Small intestine (tissue), 7 donors: Measurements from ENCODE around the gene ADPRH. TPM values are rescaled to one million over a fixed set of nuclear protein-coding genes. Genes with fewer than 3 reads are reported as not detected.
A peak's percentile ranks its signal among the peaks of the same experiment; 100 is the strongest.

ENCODE experiments used
- DNase-seq, 2 donors: peaks; one replicate each; pipeline versions ENCODE4 v3.0.0 to v3.0.0-alpha.2; 2013
- FAIRE-seq: peaks from 2 replicates; lab custom pipeline; 2012; peaks lifted over from hg19 to GRCh38; lab: Jason Lieb, UNC
- H3K27ac ChIP-seq, 3 donors: one replicate each; pipeline ENCODE4 v1.5.1; 2013; ENCODE audit warnings: low read length in 2 of 3, mild to moderate bottlenecking in 2 of 3, control low read depth in 1 of 3, inconsistent platforms in 1 of 3, low read depth in 1 of 3, moderate library complexity in 1 of 3
- H3K27me3 ChIP-seq, 3 donors: one replicate each; pipeline ENCODE4 v1.6.1; 2013; ENCODE audit warnings: low read length in 3 of 3, inconsistent platforms in 1 of 3; ENCODE audit not compliant: control insufficient read depth in 3 of 3, insufficient read depth in 3 of 3
- H3K36me3 ChIP-seq, 3 donors: one replicate each; pipeline ENCODE4 v1.6.1; 2013; ENCODE audit warnings: low read length in 3 of 3, inconsistent platforms in 1 of 3, low read depth in 1 of 3, mild to moderate bottlenecking in 1 of 3, moderate library complexity in 1 of 3; ENCODE audit not compliant: control insufficient read depth in 3 of 3, insufficient read depth in 2 of 3
- H3K4me1 ChIP-seq, 3 donors: one replicate each; pipeline ENCODE4 v1.6.1; 2013; ENCODE audit warnings: low read length in 2 of 3, inconsistent platforms in 1 of 3, low read depth in 1 of 3, mild to moderate bottlenecking in 1 of 3, moderate library complexity in 1 of 3; ENCODE audit not compliant: control insufficient read depth in 3 of 3, insufficient read depth in 2 of 3
- H3K4me3 ChIP-seq, 3 donors: one replicate each; pipeline ENCODE4 v1.5.1; 2013; ENCODE audit warnings: low read length in 3 of 3, control low read depth in 1 of 3, inconsistent platforms in 1 of 3, low read depth in 1 of 3, mild to moderate bottlenecking in 1 of 3, moderate library complexity in 1 of 3
- H3K9me3 ChIP-seq, 2 donors: one replicate each; pipeline ENCODE4 v1.6.1; 2013; ENCODE audit warnings: low read depth in 1 of 2, low read length in 1 of 2; ENCODE audit not compliant: control insufficient read depth in 2 of 2, insufficient read depth in 1 of 2
- WGBS, 3 donors: extraction: QIAGEN DNeasy Blood & Tissue Kit; methylation state at CpG; one replicate each; pipeline ENCODE4 v1.1.7; 2013; 5-methylcytosine and 5-hydroxymethylcytosine counted together
- polyA plus RNA-seq, 4 donors: library from polyadenylated mRNA; stranded (reverse) in 3 of 4; unstranded in 1 of 4; fragments of 200-250 nt in 3 of 4; fragments of 120-200 nt in 1 of 4; gene quantifications; one replicate each; pipeline versions ENCODE4 v1.2.1 to v1.2.3, GENCODE V29; 2013
- donor health status: healthy with polysubstance abuse.
- donor health status: control.
- donor health status: control.
- donor health status: Bipolar disorder and iron deficiency.
- donor health status: healthy.

Gene ADPRH
- polyA plus RNA-seq, 4 donors = 0.89 to 5.4 (median 2.1) TPM

- WGBS, 3 donors = 70 to 84% (median 77%) methylated on average over 1 of the region's 1 CpG
These were observed 25.6 kb downstream of the ADPRH start for GRCh38 chr3:119604878-119605277.

GRCh38 chr3:119608405-119609000, 29.2 kb downstream of the ADPRH start:
- no peaks in the 10 kb centered on the region for H3K4me1 ChIP-seq
- H3K4me3 ChIP-seq = no peak overlapping the region
- peaks cover 0 to 3% (median 0%) of the 10 kb centered on the region in 3 donors for H3K36me3 ChIP-seq
- H3K27ac ChIP-seq = no peak overlapping the region
- FAIRE-seq (no peak), DNase-seq (no peak)
- H3K9me3 ChIP-seq = no peaks in the 10 kb centered on the region
- 87 to 90% (median 87%) methylated on average over 6 of the region's 6 CpGs for WGBS, 3 donors
- no peaks in the 10 kb centered on the region for H3K27me3 ChIP-seq

More at GRCh38 chr3:119604878-119605277, 25.6 kb downstream of the ADPRH start:
- H3K4me3 ChIP-seq = no peak overlapping the region
- H3K27me3 ChIP-seq = no peaks in the 10 kb centered on the region
- FAIRE-seq (no peak), DNase-seq (no peak)
- H3K27ac ChIP-seq = no peak overlapping the region
- no peaks in the 10 kb centered on the region for H3K4me1 ChIP-seq
- no peaks in the 10 kb centered on the region for H3K9me3 ChIP-seq
- peaks cover 0 to 3% (median 0%) of the 10 kb centered on the region in 3 donors for H3K36me3 ChIP-seq

- Histone ChIP-seq H3K27me3 (no peaks in the 10 kb centered on the region), H3K36me3 (peaks cover 0 to 3% (median 0%) of the 10 kb centered on the region in 3 donors), H3K4me1 (no peaks in the 10 kb centered on the region), H3K4me3 (no peak overlapping the region), H3K9me3 (no peaks in the 10 kb centered on the region), H3K27ac (peak overlapping the region in 1 of 3 donors; percentile 58)
- FAIRE-seq (no peak), DNase-seq (peak in 1 of 2 donors; percentile 19)
- WGBS, 3 donors = 26 to 58% (median 56%) methylated on average over 6 of the region's 6 CpGs
These were observed 30.0 kb downstream of the ADPRH start for GRCh38 chr3:119609301-119609700.

- WGBS, 3 donors = 96 to 100% (median 97%) methylated on average over 1 of the region's 1 CpG
- H3K4me1 ChIP-seq = no peaks in the 10 kb centered on the region
- peaks cover 0 to 3% (median 0%) of the 10 kb centered on the region in 3 donors for H3K36me3 ChIP-seq
- no peak overlapping the region for H3K27ac ChIP-seq
- H3K4me3 ChIP-seq = no peak overlapping the region
- no peaks in the 10 kb centered on the region for H3K9me3 ChIP-seq
- FAIRE-seq = no peak
- no peak for DNase-seq
- H3K27me3 ChIP-seq = no peaks in the 10 kb centered on the region
These were observed 32.4 kb downstream of the ADPRH start for GRCh38 chr3:119611664-119612063.

GRCh38 chr3:119613201-119613600, 33.9 kb downstream of the ADPRH start:
- Histone ChIP-seq H3K36me3 (no peaks in the 10 kb centered on the region), H3K27me3 (no peaks in the 10 kb centered on the region), H3K9me3 (no peaks in the 10 kb centered on the region), H3K4me1 (no peaks in the 10 kb centered on the region), H3K27ac (no peak overlapping the region), H3K4me3 (no peak overlapping the region)
- 76 to 100% (median 96%) methylated on average over 1 of the region's 1 CpG for WGBS, 3 donors
- no peak for DNase-seq
- no peak for FAIRE-seq

- no peak for FAIRE-seq
- Histone ChIP-seq H3K4me1 (no peaks in the 10 kb centered on the region), H3K36me3 (no peaks in the 10 kb centered on the region), H3K27ac (no peak overlapping the region), H3K9me3 (no peaks in the 10 kb centered on the region), H3K4me3 (no peak overlapping the region), H3K27me3 (no peaks in the 10 kb centered on the region)
- 90 to 96% (median 95%) methylated on average over 4 of the region's 4 CpGs for WGBS, 3 donors
- no peak for DNase-seq
These were observed 34.6 kb downstream of the ADPRH start for GRCh38 chr3:119613872-119614271.

- Histone ChIP-seq H3K4me3 (no peak overlapping the region), H3K9me3 (no peaks in the 10 kb centered on the region), H3K27ac (no peak overlapping the region), H3K27me3 (no peaks in the 10 kb centered on the region), H3K4me1 (no peaks in the 10 kb centered on the region), H3K36me3 (peaks cover 0 to 2% (median 0%) of the 10 kb centered on the region in 3 donors)
- no peak for DNase-seq
- WGBS, 3 donors = 80 to 86% (median 85%) methylated on average over 4 of the region's 4 CpGs
- no peak for FAIRE-seq
These were observed 36.8 kb downstream of the ADPRH start for GRCh38 chr3:119616056-119616455.

- WGBS, 3 donors = 75 to 80% (median 77%) methylated on average over 7 of the region's 7 CpGs
- H3K27ac ChIP-seq = no peak overlapping the region
- H3K4me3 ChIP-seq = no peak overlapping the region
- peaks cover 0 to 4% of the 10 kb centered on the region in 2 donors for H3K9me3 ChIP-seq
- H3K27me3 ChIP-seq = no peaks in the 10 kb centered on the region
- H3K36me3 ChIP-seq = peaks cover 0 to 4% (median 0%) of the 10 kb centered on the region in 3 donors
- FAIRE-seq = no peak
- no peak for DNase-seq
- H3K4me1 ChIP-seq = no peaks in the 10 kb centered on the region
These were observed 39.8 kb downstream of the ADPRH start for GRCh38 chr3:119619094-119619493.

GRCh38 chr3:119620899-119621298, 41.6 kb downstream of the ADPRH start:
- Histone ChIP-seq H3K27me3 (no peaks in the 10 kb centered on the region), H3K4me1 (no peaks in the 10 kb centered on the region), H3K27ac (no peak overlapping the region), H3K36me3 (peaks cover 0 to 6% (median 0%) of the 10 kb centered on the region in 3 donors), H3K9me3 (peaks cover 0 to 4% of the 10 kb centered on the region in 2 donors), H3K4me3 (no peak overlapping the region)
- DNase-seq (no peak), FAIRE-seq (no peak)
- WGBS, 3 donors = 91 to 98% (median 96%) methylated on average over 5 of the region's 5 CpGs
